AG20443 (cell line): ENCODE results near the gene SNX9.
"Not testable (repeated sequence)": the region's sequence is repeated elsewhere in the genome, so short reads cannot be mapped to it uniquely, and the experiment has no call there.

Source experiments
- DNase-seq: peaks from one replicate; pipeline ENCODE4 v3.0.0; 2012; ENCODE audit warnings: low spot score, mixed read lengths

The SNX9 gene

GRCh38 chr6:157887892-157888291 lies 64.8 kb downstream of the SNX9 start:
- no peak for DNase-seq

GRCh38 chr6:157891544-157892362 lies 68.7 kb downstream of the SNX9 start:
- DNase-seq: no peak

- no peak for DNase-seq
These were observed 69.4 kb downstream of the SNX9 start for GRCh38 chr6:157892363-157892877.

GRCh38 chr6:157893238-157893637 lies 70.2 kb downstream of the SNX9 start:
- DNase-seq: no peak

DNA sequence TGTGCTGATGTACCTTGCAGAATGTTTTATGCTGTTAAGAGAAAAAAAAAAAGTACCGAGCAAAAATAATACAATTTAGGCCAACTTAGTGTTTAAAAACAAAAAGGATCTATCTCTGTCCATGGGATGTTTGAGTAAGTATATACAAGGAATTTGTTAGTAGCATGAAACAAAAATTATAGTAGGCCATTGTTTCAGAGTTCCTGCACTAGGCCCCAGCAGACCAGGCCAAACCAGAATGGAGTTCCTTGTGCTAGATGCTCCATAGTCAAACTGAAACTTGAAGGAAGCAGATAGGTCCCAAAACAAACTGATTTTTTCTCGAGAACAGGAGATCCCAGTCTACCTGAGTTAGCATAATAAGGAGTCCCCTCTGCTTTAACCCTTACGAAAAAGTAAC lies 72.5 kb downstream of the SNX9 start:
- no peak for DNase-seq

DNA sequence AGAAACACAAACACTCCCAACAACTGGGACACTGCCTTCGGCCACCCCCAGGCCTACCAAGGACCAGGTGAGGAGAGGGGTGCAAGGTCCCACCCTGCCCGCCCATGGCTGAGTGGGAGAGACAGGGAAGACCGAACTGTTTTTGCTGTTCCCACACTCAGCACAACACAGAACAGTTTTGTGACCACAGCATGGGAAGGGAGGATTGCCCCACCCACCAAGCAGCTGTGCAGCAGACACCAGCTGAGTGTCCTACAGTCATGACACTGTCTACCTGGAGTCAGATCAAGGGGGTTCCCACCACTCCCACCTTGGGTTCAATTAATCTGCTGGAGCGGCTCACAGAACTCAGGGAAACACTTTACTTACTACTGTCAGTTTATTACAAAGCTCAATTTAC lies 73.9 kb downstream of the SNX9 start:
- no peak for DNase-seq

GRCh38 chr6:157898169-157898568 lies 75.1 kb downstream of the SNX9 start:
- DNase-seq: no peak

GRCh38 chr6:157898640-157899039 lies 75.6 kb downstream of the SNX9 start:
- no peak for DNase-seq

DNA sequence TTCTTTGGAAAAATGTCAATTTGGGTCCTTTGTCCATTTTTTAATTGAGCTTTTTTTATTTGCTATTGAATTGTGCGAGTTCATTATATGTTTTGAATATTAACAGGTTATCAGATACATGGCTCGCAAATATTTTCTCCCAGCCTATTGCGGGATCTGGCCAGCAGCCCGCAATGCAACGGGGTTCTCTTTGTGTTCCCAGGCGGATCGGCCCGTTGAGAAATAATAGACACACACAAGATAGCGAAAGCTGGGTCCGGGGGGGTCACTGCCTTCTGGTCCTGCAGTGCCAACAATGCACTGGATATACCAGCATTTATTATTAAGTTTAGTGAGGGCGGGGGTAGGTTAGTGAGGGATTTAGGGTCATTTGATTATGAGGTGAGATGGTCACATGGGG lies 77.2 kb downstream of the SNX9 start:
- DNase-seq: not testable (repeated sequence)

- not testable (repeated sequence) for DNase-seq
These were observed 77.7 kb downstream of the SNX9 start for GRCh38 chr6:157900751-157901150.

DNA sequence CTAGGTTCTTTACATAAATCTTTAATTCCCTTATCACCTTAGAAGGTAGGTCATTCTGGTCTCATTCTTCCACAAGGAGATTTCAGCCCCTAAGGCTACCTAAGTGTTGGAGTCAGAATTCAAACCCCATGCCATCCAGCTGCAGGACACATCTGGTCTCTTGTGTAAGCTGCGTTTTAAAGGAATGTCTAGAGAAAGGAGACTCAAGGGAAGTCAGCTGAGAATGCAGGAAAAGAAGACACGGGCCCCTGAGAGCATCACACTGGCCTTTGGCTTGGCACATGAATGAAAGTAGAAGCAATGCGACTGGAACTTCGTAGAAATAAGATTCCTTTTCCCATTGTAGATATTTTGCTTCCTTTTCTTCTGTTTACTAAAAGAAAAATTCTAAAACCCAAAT lies 82.0 kb downstream of the SNX9 start:
- DNase-seq: no peak

DNA sequence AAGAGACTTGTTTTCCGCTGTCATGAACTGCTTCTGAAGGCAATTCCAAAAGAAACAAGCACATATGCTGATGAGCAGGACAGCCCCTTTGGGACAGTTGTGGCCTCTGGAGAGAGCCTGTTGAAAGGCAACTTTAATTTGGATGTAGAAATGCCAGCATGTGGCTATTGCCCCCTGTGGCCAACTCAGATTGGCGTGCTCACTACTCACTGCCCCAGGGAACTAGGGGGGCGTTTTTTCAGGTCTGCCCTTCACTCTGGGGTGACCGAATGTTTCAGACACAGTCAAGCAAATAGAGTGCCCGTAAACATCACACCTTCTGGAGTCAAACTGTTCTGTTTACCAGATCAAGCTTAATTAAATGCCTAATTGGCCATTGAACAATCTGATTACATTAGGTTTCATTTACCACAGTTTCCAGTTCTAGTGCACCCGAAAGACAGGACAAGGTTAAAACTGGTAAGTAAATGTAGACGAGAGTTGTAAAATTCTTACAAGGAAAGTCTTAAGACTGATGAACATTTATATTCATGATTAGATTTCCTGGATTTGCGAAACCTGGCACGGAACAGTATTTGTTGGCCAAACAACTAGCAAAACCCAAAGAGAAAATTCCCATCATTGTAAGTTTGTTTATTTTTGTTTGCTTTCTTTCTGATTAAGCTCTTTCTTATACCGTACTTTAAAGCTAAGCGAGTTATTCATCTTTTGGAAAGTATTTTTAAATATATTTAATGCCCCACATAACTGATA lies 82.7 kb downstream of the SNX9 start:
- DNase-seq: no peak

GRCh38 chr6:157906537-157907061 lies 83.6 kb downstream of the SNX9 start:
- no peak for DNase-seq

DNA sequence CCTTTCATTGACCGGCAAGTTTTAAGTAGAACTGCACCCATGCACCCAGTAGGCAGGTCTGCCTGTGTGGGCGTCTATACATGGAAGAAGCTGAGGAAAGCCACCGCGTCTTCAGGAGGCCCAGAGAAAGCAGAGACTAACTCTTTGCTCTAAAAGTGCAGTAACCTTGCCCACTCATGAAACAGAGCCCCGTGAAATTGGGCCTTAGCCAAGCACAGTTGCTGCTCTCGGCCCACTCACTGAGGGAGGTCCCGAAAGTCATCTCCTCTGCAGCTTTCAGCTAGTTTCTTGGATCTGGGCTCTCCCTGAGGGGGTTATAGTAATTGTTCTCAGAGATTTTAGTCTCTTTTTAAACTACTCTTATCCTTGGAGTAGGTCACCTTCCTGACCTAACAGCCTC lies 84.6 kb downstream of the SNX9 start:
- DNase-seq: no peak

- no peak for DNase-seq
These were observed 85.6 kb downstream of the SNX9 start for GRCh38 chr6:157908369-157909281.

DNA sequence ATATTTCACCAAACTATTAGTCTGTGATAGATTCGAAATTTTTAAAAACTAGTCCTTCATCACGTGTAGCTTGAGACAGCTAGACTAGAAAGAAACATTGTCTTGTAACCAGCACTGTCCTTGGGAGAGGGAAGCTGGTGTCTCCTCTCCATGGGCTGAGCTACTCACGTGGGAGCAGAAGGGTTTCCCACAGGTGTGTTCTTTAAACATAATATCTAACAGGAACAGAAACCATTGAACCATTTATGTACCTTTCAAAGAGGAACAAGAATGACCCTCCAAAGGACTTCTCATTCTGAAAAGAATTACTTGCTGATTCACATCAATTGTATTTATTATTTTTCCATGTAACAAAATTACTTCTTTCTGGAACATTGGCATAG lies 86.2 kb downstream of the SNX9 start:
- DNase-seq: no peak

GRCh38 chr6:157911278-157911677 lies 88.2 kb downstream of the SNX9 start:
- no peak for DNase-seq

- no peak for DNase-seq
These were observed 88.7 kb downstream of the SNX9 start for GRCh38 chr6:157911786-157912185.

DNA sequence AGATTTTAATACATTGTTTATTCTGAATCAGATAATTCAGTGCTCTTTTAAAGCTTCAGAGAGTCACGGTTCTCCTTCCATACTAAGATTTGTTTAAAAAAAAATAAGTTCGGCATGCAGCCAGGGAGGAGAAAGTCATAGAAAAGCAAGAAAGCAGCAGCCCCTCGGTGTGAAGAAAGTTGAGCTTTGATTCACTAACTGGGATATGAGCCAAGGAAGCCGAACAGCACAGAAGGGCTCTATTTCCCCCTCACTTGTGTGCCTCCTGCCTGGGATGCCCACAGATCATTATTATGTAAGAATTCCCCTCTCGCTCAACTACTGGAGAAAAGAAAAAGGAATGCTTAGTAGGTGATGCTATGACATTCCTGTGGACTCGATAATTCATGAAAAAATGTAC lies 89.3 kb downstream of the SNX9 start:
- peak; percentile 90 for DNase-seq

DNA sequence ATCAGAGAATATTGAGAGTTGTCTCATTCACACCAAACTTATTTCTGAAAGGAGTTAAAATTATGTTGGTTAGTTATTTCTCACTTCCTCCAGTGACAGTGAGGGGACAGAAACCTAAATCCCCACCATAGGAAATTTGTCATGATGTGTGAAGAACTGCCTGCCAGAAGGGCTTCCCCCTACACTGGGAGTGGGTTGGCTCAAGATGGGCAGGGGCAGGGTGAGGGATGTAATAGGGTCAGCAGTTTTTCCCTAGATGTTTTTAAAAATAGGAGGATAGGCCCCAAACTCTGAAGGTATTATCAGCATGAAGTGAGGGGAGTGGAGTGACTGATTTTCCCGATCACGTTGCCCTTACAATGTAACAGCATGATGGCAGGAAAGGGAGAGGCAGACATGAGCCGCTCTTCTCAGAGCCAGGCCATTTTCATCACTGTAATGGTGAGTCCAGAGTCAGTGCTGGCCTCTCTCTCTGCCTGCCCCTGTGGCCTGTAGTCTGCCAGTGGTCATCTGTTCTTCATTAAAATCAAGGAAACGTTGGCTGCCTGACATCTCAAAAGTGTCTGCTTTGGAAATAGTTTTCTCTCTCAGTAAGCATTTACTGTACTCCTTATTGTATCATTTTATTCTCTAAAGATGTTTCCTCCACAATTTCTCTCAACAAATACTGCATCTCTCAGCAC lies 98.8 kb downstream of the SNX9 start:
- DNase-seq: peak; percentile 87

DNA sequence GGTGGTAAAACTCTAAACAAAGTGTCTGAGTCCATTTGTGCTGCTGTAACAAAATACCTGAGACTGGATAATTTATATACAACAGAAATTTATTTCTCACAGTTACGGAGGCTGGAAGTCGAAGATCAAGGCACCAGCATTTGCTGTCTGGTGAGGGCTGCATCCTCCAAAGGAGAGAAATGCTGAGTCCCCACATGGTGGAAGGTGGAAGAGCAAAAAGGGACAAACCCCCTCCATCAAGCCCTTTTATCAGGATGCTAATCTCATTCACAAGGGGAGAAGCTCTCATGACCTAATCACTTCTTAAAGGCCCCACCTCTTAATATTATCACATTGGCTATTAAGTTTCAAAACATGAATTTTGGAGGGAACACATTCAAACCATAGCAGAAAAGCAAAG lies 102.7 kb downstream of the SNX9 start:
- DNase-seq: no peak
